Esophagus squamous epithelium (tissue), 4 donors: ENCODE measurements around the gene TMCO4.

Experiments used
- CTCF ChIP-seq, 6 experiments: fragments of 450-650 bp in 4 of 6; fragments of 200-600 bp in 2 of 6; sonication (generic) in 2 of 6; IDR thresholded peaks; one replicate each; pipeline ENCODE4 v1.5.1; 2016 to 2019; ENCODE audit warnings: antibody characterized with exemption in 6 of 6, mild to moderate bottlenecking in 4 of 6, moderate library complexity in 4 of 6
- POLR2A ChIP-seq, 4 donors: fragments of 450-650 bp; IDR thresholded peaks; one replicate each; pipeline ENCODE4 v1.6.1; 2017; ENCODE audit warnings: antibody characterized with exemption in 4 of 4, mild to moderate bottlenecking in 4 of 4, moderate library complexity in 3 of 4

- TF ChIP-seq POLR2A (IDR thresholded peaks at IDR 0.05) (no peak), CTCF (IDR thresholded peaks at IDR 0.05) (no peak)
These were observed 46.6 kb upstream of the TMCO4 start for GRCh38 chr1:19846338-19846737.
